H1 (cell line): ENCODE results near the gene NSUN2. TPM values are rescaled to one million over a fixed set of nuclear protein-coding genes. Genes with fewer than 3 reads are reported as not detected.

Experiments
- CTCF ChIA-PET: fragments of 300-600 bp; sonication (Branson Sonifier 250); formaldehyde crosslinking; loops from one replicate; lab custom pipeline; 2021; ENCODE audit not compliant: partially characterized antibody; lab: Charles Lee
- POLR2A ChIA-PET: fragments of 300-600 bp; sonication (Branson Sonifier 250); formaldehyde crosslinking; loops from one replicate; lab custom pipeline; 2021; ENCODE audit warnings: inconsistent platforms; ENCODE audit not compliant: partially characterized antibody; lab: Charles Lee
- DNase-seq, 2 experiments: peaks; one replicate each; pipeline versions ENCODE4 v3.0.0 to v3.0.0-alpha.2; 2010 to 2022; ENCODE audit warnings: low spot score in 2 of 2, low read depth in 1 of 2, mixed read lengths in 1 of 2
- FAIRE-seq: peaks from 2 replicates; lab custom pipeline; 2011; peaks lifted over from hg19 to GRCh38; lab: Jason Lieb, UNC
- H2AFZ ChIP-seq: 2 replicates; pipeline ENCODE4 v1.8.1; 2012; ENCODE audit warnings: low read length, inconsistent platforms
- H2AK5ac ChIP-seq: 2 replicates; pipeline ENCODE4 v1.6.1; 2013; ENCODE audit warnings: low read depth, low read length
- H2BK120ac ChIP-seq: replicated peaks from 2 replicates; pipeline ENCODE3; 2013; ENCODE audit warnings: low read depth, low read length, inconsistent platforms
- H2BK12ac ChIP-seq: 2 replicates; pipeline ENCODE4 v1.6.1; 2013; ENCODE audit warnings: low read depth, low read length
- H2BK15ac ChIP-seq: 2 replicates; pipeline ENCODE4 v1.6.1; 2013; ENCODE audit warnings: low read length
- H2BK20ac ChIP-seq: 2 replicates; pipeline ENCODE4 v1.6.1; 2013; ENCODE audit warnings: low read length
- H2BK5ac ChIP-seq: 2 replicates; pipeline ENCODE4 v1.6.1; 2013; ENCODE audit warnings: low read depth, low read length
- H3K14ac ChIP-seq: 2 replicates; pipeline ENCODE4 v1.6.1; 2013; ENCODE audit warnings: inconsistent platforms; ENCODE audit not compliant: insufficient read length
- H3K18ac ChIP-seq: 2 replicates; pipeline ENCODE4 v1.6.1; 2013; ENCODE audit warnings: low read length; ENCODE audit errors: extremely low read depth
- H3K23ac ChIP-seq: 2 replicates; pipeline ENCODE4 v1.6.1; 2013; ENCODE audit warnings: inconsistent platforms; ENCODE audit not compliant: insufficient read length
- H3K23me2 ChIP-seq: 2 replicates; pipeline ENCODE4 v1.6.1; 2013; ENCODE audit warnings: low read depth, low read length
- H3K27ac ChIP-seq: 2 replicates; pipeline ENCODE4 v1.6.1; 2011; ENCODE audit warnings: low read depth, low read length, inconsistent platforms
- H3K27me3 ChIP-seq, 4 experiments: replicated peaks in 1 of 4; 1 replicate in 1 of 4; 2 replicates in 3 of 4; pipeline versions ENCODE4 v1.6.1 to v1.8.1; 2011 to 2013; ENCODE audit warnings: low read length in 3 of 4, mild to moderate bottlenecking in 3 of 4, inconsistent platforms in 2 of 4, mixed read lengths in 2 of 4, moderate library complexity in 1 of 4; ENCODE audit not compliant: control insufficient read depth in 3 of 4, insufficient read depth in 3 of 4; ENCODE audit errors: extremely low read depth in 1 of 4
- H3K36me3 ChIP-seq, 4 experiments: 2 replicates each; pipeline versions ENCODE4 v1.6.1 to v1.8.1; 2011 to 2013; ENCODE audit warnings: mild to moderate bottlenecking in 4 of 4, low read length in 3 of 4, moderate library complexity in 2 of 4, control low read depth in 1 of 4, inconsistent platforms in 1 of 4; ENCODE audit not compliant: insufficient read depth in 4 of 4, control insufficient read depth in 2 of 4
- H3K4ac ChIP-seq: replicated peaks from 2 replicates; pipeline ENCODE3; 2013; ENCODE audit warnings: low read length, low read depth, mixed read lengths, inconsistent platforms; ENCODE audit not compliant: insufficient read length
- H3K4me1 ChIP-seq, 4 experiments: replicated peaks in 1 of 4; 1 replicate in 1 of 4; 2 replicates in 3 of 4; pipeline versions ENCODE4 v1.6.1 to v1.8.1; 2011 to 2013; ENCODE audit warnings: low read length in 3 of 4, inconsistent platforms in 2 of 4, mixed read lengths in 1 of 4; ENCODE audit not compliant: insufficient read depth in 4 of 4, control insufficient read depth in 3 of 4
- H3K4me2 ChIP-seq, 2 experiments: 2 replicates each; pipeline versions ENCODE4 v1.6.1 to v1.8.1; 2011 to 2013; ENCODE audit warnings: low read depth in 2 of 2, low read length in 2 of 2, control low read depth in 1 of 2, inconsistent platforms in 1 of 2, mild to moderate bottlenecking in 1 of 2; ENCODE audit not compliant: insufficient read depth in 1 of 2
- H3K4me3 ChIP-seq, 4 experiments: fragments of 200-600, 300-600 bp in 1 of 4; sonication (generic), shearing (Covaris generic), sonication (Bioruptor Twin) in 1 of 4; 2 replicates each; pipeline versions ENCODE4 v1.5.1 to v1.8.1; 2011 to 2016; ENCODE audit warnings: low read length in 4 of 4, low read depth in 3 of 4, control low read depth in 2 of 4, inconsistent platforms in 2 of 4, mild to moderate bottlenecking in 2 of 4, mixed read lengths in 1 of 4, moderate library complexity in 1 of 4; ENCODE audit not compliant: insufficient read depth in 2 of 4; ENCODE audit errors: extremely low read depth in 1 of 4
- H3K56ac ChIP-seq: replicated peaks from 2 replicates; pipeline ENCODE3; 2013; ENCODE audit warnings: low read depth, mild to moderate bottlenecking, mixed read lengths, low read length, inconsistent platforms; ENCODE audit not compliant: insufficient read length
- H3K79me1 ChIP-seq: 2 replicates; pipeline ENCODE4 v1.6.1; 2013; ENCODE audit warnings: low read depth, low read length, control low read depth
- H3K79me2 ChIP-seq, 2 experiments: 2 replicates each; pipeline versions ENCODE4 v1.6.1 to v1.8.1; 2012 to 2013; ENCODE audit warnings: low read length in 2 of 2, mild to moderate bottlenecking in 2 of 2, inconsistent platforms in 1 of 2; ENCODE audit not compliant: insufficient read depth in 2 of 2, control insufficient read depth in 1 of 2
- H3K9ac ChIP-seq, 4 experiments: replicated peaks in 1 of 4; 1 replicate in 1 of 4; 2 replicates in 3 of 4; pipeline versions ENCODE4 v1.6.1 to v1.8.1; 2011 to 2013; ENCODE audit warnings: low read depth in 3 of 4, low read length in 3 of 4, control low read depth in 2 of 4, mild to moderate bottlenecking in 2 of 4, moderate library complexity in 2 of 4, inconsistent platforms in 1 of 4; ENCODE audit errors: extremely low read depth in 1 of 4
- H3K9me3 ChIP-seq, 2 experiments: 2 replicates each; pipeline versions ENCODE4 v1.6.1 to v1.8.1; 2012 to 2013; ENCODE audit warnings: mild to moderate bottlenecking in 2 of 2, moderate library complexity in 2 of 2, control low read depth in 1 of 2, inconsistent platforms in 1 of 2, low read depth in 1 of 2, low read length in 1 of 2, mixed read lengths in 1 of 2; ENCODE audit not compliant: insufficient read depth in 2 of 2
- H4K20me1 ChIP-seq, 2 experiments: replicated peaks in 1 of 2; 2 replicates each; pipeline versions ENCODE3 to v1.8.1; 2011 to 2013; ENCODE audit warnings: inconsistent platforms in 2 of 2, low read length in 2 of 2, mild to moderate bottlenecking in 1 of 2; ENCODE audit not compliant: insufficient read depth in 2 of 2, control insufficient read depth in 1 of 2
- H4K5ac ChIP-seq: 2 replicates; pipeline ENCODE4 v1.6.1; 2013; ENCODE audit warnings: low read length, low read depth, mixed read lengths, inconsistent platforms; ENCODE audit not compliant: insufficient read length
- H4K8ac ChIP-seq: 2 replicates; pipeline ENCODE4 v1.8.0; 2013; ENCODE audit warnings: mild to moderate bottlenecking, moderate library complexity, low read length, inconsistent platforms; ENCODE audit not compliant: insufficient read depth; ENCODE audit errors: extremely low read depth
- H4K91ac ChIP-seq: replicated peaks from 2 replicates; pipeline ENCODE3; 2013; ENCODE audit warnings: low read length, mixed read lengths, inconsistent platforms; ENCODE audit not compliant: insufficient read length
- BCL11A ChIP-seq, 2 experiments: IDR thresholded peaks; one replicate each; pipeline ENCODE4 v1.6.1; 2011; ENCODE audit warnings: low read depth in 2 of 2, low read length in 2 of 2, mild to moderate bottlenecking in 2 of 2
- BRCA1 ChIP-seq: IDR thresholded peaks from 2 replicates; pipeline ENCODE4 v1.6.1; 2012; ENCODE audit warnings: low read depth, low read length, improper control_type of control experiment
- RNF2 ChIP-seq: fragments of 200-900, 300-1000 bp; sonication (generic); IDR thresholded peaks from 2 replicates; pipeline ENCODE4 v1.7.1; 2016; ENCODE audit warnings: borderline replicate concordance, low read depth, mild to moderate bottlenecking, antibody characterized with exemption, low read length; ENCODE audit not compliant: poor library complexity, severe bottlenecking; ENCODE audit errors: missing control alignments
- RXRA ChIP-seq: IDR thresholded peaks from 2 replicates; pipeline ENCODE4 v1.6.1; 2011; ENCODE audit warnings: low read depth, mild to moderate bottlenecking, low read length, moderate library complexity; ENCODE audit not compliant: insufficient read depth
- TEAD4 ChIP-seq: IDR thresholded peaks from 2 replicates; pipeline ENCODE4 v1.6.1; 2012; ENCODE audit warnings: low read depth, low read length, inconsistent platforms, mixed read lengths
- WGBS, 2 experiments: shearing (Covaris generic) in 1 of 2; methylation state at CpG; one replicate each; pipeline versions ENCODE4 v1.1.6 to v1.1.7; 2013 to 2015; ENCODE audit warnings: low lambda C conversion rate in 2 of 2, mixed read lengths in 2 of 2, inconsistent platforms in 1 of 2, low coverage in 1 of 2, missing lambda C conversion rate in 1 of 2; ENCODE audit not compliant: insufficient replicate concordance in 2 of 2, insufficient coverage in 1 of 2, insufficient read length in 1 of 2; ENCODE audit errors: extremely low coverage in 1 of 2, missing lambda C conversion rate in 1 of 2; 5-methylcytosine and 5-hydroxymethylcytosine counted together
- polyA plus RNA-seq, 7 experiments: library from polyadenylated mRNA; depleted of rRNA in 3 of 7; stranded (reverse) in 5 of 7; unstranded in 2 of 7; fragments of >200 nt in 5 of 7; fragments of 200-250 nt in 2 of 7; gene quantifications; 1 replicate in 5 of 7; 2 replicates in 1 of 7; 4 replicates in 1 of 7; pipeline versions ENCODE4 v1.2.1 to v1.2.3, GENCODE V29; 2011 to 2013; ENCODE audit warnings: missing spikeins in 2 of 7, mixed read lengths in 2 of 7
- total RNA-seq: library from RNA; stranded (reverse); fragmentation: NEBNext Ultra II Directional; extraction: Animal tissue kit (Norgen Biotek cat#: 25700); gene quantifications from 2 replicates; pipeline ENCODE4 v1.2.1, GENCODE V29; 2021

The NSUN2 gene
- total and polyA plus RNA-seq, 2 of the 8 experiments (the other 6 are each of a cell fraction or from before 2014, with no cell fraction given): 47.3 to 94.7 TPM

- peaks cover 4 to 20% of the 10 kb centered on the region in 2 experiments for H4K20me1 ChIP-seq
- peaks cover 2% of the 10 kb centered on the region; the same call in 1 of the 2 replicates for H3K23me2 ChIP-seq
- H3K4me1 ChIP-seq: peaks cover 0 to 4% (median 1%) of the 10 kb centered on the region in 4 experiments; a peak in 4 of 7 replicates
- no peak overlapping the region for H2AK5ac ChIP-seq
- H3K27ac ChIP-seq: no peak overlapping the region
- no peak overlapping the region; the same call in 1 of the 2 replicates for H3K18ac ChIP-seq
- no peak overlapping the region for H2AFZ ChIP-seq
- peaks cover 6 to 22% (median 13%) of the 10 kb centered on the region in 4 experiments for H3K36me3 ChIP-seq
- no peak overlapping the region for H3K56ac ChIP-seq
- DNase-seq: no peak
- no peak overlapping the region for H3K4ac ChIP-seq
- CTCF ChIA-PET: interaction anchor here (2.6 kb wide), 1 partner anchor 111 kb away, joined by 16 read pairs; no protein-coding TSS in a partner anchor
- H2BK5ac ChIP-seq: no peak overlapping the region
- peaks cover 9% of the 10 kb centered on the region; the same call in 1 of the 2 replicates for H3K79me1 ChIP-seq
- WGBS, 2 experiments: 9% methylated on average over 6 of the region's 6 CpGs; no CpG with 5 or more reads in 1 of the 2 experiments
- H4K91ac ChIP-seq: no peak overlapping the region
- H3K9ac ChIP-seq: peak overlapping the region in 1 of 4 experiments; percentile 70; a peak in 2 of 7 replicates
- no peak overlapping the region for H3K14ac ChIP-seq
- H2BK20ac ChIP-seq: no peak overlapping the region
- TF ChIP-seq TEAD4 (no peak), RXRA (no peak), BCL11A (IDR thresholded peaks at IDR 0.05; ENCODE audit: low read depth in 2 of 2, low read length in 2 of 2) (no peak), BRCA1 (no peak), RNF2 (no peak)
- H3K9me3 ChIP-seq: no peaks in the 10 kb centered on the region
- H4K8ac ChIP-seq: no peak overlapping the region
- peaks cover 27 to 64% of the 10 kb centered on the region in 2 experiments for H3K79me2 ChIP-seq
- H3K4me2 ChIP-seq: peak overlapping the region; percentile 68 to 77
- H2BK120ac ChIP-seq: no peak overlapping the region
- peak overlapping the region; percentile 91 to 99 (median 92) for H3K4me3 ChIP-seq
- no peaks in the 10 kb centered on the region for H3K27me3 ChIP-seq
- FAIRE-seq: no peak
- H2BK15ac ChIP-seq: no peak overlapping the region
- H4K5ac ChIP-seq: no peak overlapping the region
- H2BK12ac ChIP-seq: no peak overlapping the region
- POLR2A ChIA-PET: interaction anchor here (1.2 to 4.3 kb wide), 3 partner anchors 15 to 125 kb away, joined by 3 to 29 read pairs (median 5); partner anchors contain the start of gene TENT4A
- H3K23ac ChIP-seq: no peak overlapping the region
Observed at GRCh38 chr5:6634306-6634705, 1.5 kb upstream of the NSUN2 start.
